ENCODE measurements around the gene RYR2. TPM values are rescaled to one million over a fixed set of nuclear protein-coding genes. Genes with fewer than 3 reads are reported as not detected.

Gene RYR2
- total and polyA plus RNA-seq, 2 of the 8 experiments (the other 6 are each of a cell fraction or from before 2014, with no cell fraction given), result 1.3 to 4.4 TPM

DNA sequence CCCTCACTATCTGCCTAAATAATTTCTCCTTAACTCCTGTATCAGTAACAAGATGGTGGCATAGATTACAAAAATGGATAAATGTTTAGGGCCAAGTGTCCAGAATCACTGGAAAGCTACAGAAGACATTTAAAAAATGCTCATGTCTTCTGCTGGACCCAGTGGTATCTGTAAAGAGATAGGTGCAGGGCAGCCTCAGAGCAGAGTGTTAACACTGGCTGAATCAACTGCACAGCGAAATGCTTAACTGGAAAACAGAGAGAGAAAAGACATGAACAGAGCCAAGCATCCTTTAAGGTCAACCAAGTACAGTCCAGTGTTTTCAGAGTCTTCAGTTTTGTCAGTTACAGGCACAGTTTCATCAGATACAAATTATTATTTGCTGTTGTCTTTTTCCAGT lies 429.4 kb downstream of the RYR2 start:
- Histone ChIP-seq H2BK15ac (ENCODE audit: low read length) (no peak overlapping the region), H4K20me1 (replicated peaks in 1 of 2; ENCODE audit: control insufficient read depth in 1 of 2, insufficient read depth in 2 of 2, low read length in 2 of 2) (no peaks in the 10 kb centered on the region), H4K91ac (replicated peaks; ENCODE audit: insufficient read length, low read length) (no peak overlapping the region), H4K8ac (ENCODE audit: extremely low read depth, insufficient read depth, low read length) (no peak overlapping the region), H3K4me2 (ENCODE audit: insufficient read depth in 1 of 2, low read depth in 2 of 2, low read length in 2 of 2) (no peak overlapping the region), H3K18ac (ENCODE audit: extremely low read depth, low read length) (no peak overlapping the region), H2BK120ac (replicated peaks; ENCODE audit: low read depth, low read length) (no peak overlapping the region), H2AK5ac (ENCODE audit: low read depth, low read length) (no peak overlapping the region), H2BK12ac (ENCODE audit: low read depth, low read length) (no peak overlapping the region), H3K79me1 (ENCODE audit: low read depth, low read length) (no peaks in the 10 kb centered on the region), H2AFZ (ENCODE audit: low read length) (no peak overlapping the region), H2BK20ac (ENCODE audit: low read length) (no peak overlapping the region), H2BK5ac (ENCODE audit: low read depth, low read length) (no peak overlapping the region), H3K4me3 (ENCODE audit: extremely low read depth in 1 of 4, insufficient read depth in 2 of 4, low read depth in 3 of 4, low read length in 4 of 4) (no peak overlapping the region), H3K56ac (replicated peaks; ENCODE audit: insufficient read length, low read depth, low read length) (no peak overlapping the region), H3K9ac (replicated peaks in 1 of 4; ENCODE audit: extremely low read depth in 1 of 4, low read depth in 3 of 4, low read length in 3 of 4) (no peak overlapping the region), H3K14ac (ENCODE audit: insufficient read length) (no peak overlapping the region), H3K79me2 (ENCODE audit: control insufficient read depth in 1 of 2, insufficient read depth in 2 of 2, low read length in 2 of 2) (no peaks in the 10 kb centered on the region), H3K27ac (ENCODE audit: low read depth, low read length) (no peak overlapping the region), H3K36me3 (ENCODE audit: control insufficient read depth in 2 of 4, insufficient read depth in 4 of 4, low read length in 3 of 4) (no peaks in the 10 kb centered on the region; a peak in 1 of 8 replicates), H3K4ac (replicated peaks; ENCODE audit: insufficient read length, low read depth, low read length) (no peak overlapping the region), H3K23me2 (ENCODE audit: low read depth, low read length) (no peaks in the 10 kb centered on the region), H3K4me1 (replicated peaks in 1 of 4; ENCODE audit: control insufficient read depth in 3 of 4, insufficient read depth in 4 of 4, low read length in 3 of 4) (no peaks in the 10 kb centered on the region), H3K23ac (ENCODE audit: insufficient read length) (no peak overlapping the region), H3K9me3 (ENCODE audit: insufficient read depth in 2 of 2, low read depth in 1 of 2, low read length in 1 of 2) (no peaks in the 10 kb centered on the region), H4K5ac (ENCODE audit: insufficient read length, low read depth, low read length) (no peak overlapping the region), H3K27me3 (replicated peaks in 1 of 4; ENCODE audit: control insufficient read depth in 3 of 4, extremely low read depth in 1 of 4, insufficient read depth in 3 of 4, low read length in 3 of 4) (no peaks in the 10 kb centered on the region)
- DNase-seq (ENCODE audit: low read depth in 1 of 2, low spot score in 2 of 2) (no peak), FAIRE-seq (no peak)
- 56% methylated on average over 1 of the region's 1 CpG; no CpG with 5 or more reads in 1 of the 2 experiments for WGBS, 2 experiments (ENCODE audit: extremely low coverage in 1 of 2, insufficient coverage in 1 of 2, insufficient read length in 1 of 2, insufficient replicate concordance in 2 of 2, low coverage in 1 of 2, low lambda C conversion rate in 2 of 2, missing lambda C conversion rate in 1 of 2)
- CTCF ChIA-PET (ENCODE audit: partially characterized antibody), result no interaction called here
- POLR2A ChIA-PET (ENCODE audit: partially characterized antibody), result no interaction called here
- TF ChIP-seq, protein P1, sequence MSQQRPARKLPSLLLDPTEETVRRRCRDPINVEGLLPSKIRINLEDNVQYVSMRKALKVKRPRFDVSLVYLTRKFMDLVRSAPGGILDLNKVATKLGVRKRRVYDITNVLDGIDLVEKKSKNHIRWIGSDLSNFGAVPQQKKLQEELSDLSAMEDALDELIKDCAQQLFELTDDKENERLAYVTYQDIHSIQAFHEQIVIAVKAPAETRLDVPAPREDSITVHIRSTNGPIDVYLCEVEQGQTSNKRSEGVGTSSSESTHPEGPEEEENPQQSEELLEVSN (IDR thresholded peaks at IDR 0.05), result no peak
- TF ChIP-seq SP2 (IDR thresholded peaks at IDR 0.05; ENCODE audit: low read length) (no peak), TAF1 (IDR thresholded peaks at IDR 0.05; ENCODE audit: low read depth, low read length) (no peak), ASH2L (IDR thresholded peaks at IDR 0.05; ENCODE audit: low read length) (no peak), BACH1 (IDR thresholded peaks at IDR 0.05; ENCODE audit: low read length) (no peak), POU5F1 (IDR thresholded peaks at IDR 0.05; ENCODE audit: low read depth, low read length) (no peak), CBX8 (IDR thresholded peaks at IDR 0.05; ENCODE audit: borderline replicate concordance, low read depth, low read length) (no peak), SRF (IDR thresholded peaks at IDR 0.05; ENCODE audit: low read depth, low read length) (no peak), BCL11A (IDR thresholded peaks at IDR 0.05; ENCODE audit: low read depth in 2 of 2, low read length in 2 of 2) (no peak), HDAC2 (IDR thresholded peaks at IDR 0.05; ENCODE audit: borderline replicate concordance in 1 of 2, low read depth in 2 of 2, low read length in 2 of 2) (no peak), SIRT6 (IDR thresholded peaks at IDR 0.05; ENCODE audit: low read length) (no peak), TAF7 (optimal IDR thresholded peaks at IDR 0.05; ENCODE audit: borderline replicate concordance, low read depth, low read length) (no peak), CHD1 (IDR thresholded peaks at IDR 0.05; ENCODE audit: low read depth, low read length) (no peak), NRF1 (IDR thresholded peaks at IDR 0.05; ENCODE audit: low read depth, low read length) (no peak)
- TF ChIP-seq, protein P2, sequence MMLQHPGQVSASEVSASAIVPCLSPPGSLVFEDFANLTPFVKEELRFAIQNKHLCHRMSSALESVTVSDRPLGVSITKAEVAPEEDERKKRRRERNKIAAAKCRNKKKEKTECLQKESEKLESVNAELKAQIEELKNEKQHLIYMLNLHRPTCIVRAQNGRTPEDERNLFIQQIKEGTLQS (IDR thresholded peaks at IDR 0.05; ENCODE audit: insufficient read depth, low read depth, low read length), result no peak
